ENCODE results near the gene MYBPH.

GRCh38 chr1:203168256-203168786 lies 7.3 kb downstream of the MYBPH start:
- TF ChIP-seq ZSCAN29 (IDR thresholded peaks at IDR 0.05) (no peak), NR2C2 (IDR thresholded peaks at IDR 0.05; ENCODE audit: borderline replicate concordance, control insufficient read depth, insufficient read length, low read depth) (no peak)
